HG03571 (cell line): Measurements from ENCODE around the gene KIAA0040.

Experiments used
- ATAC-seq: cut with Tn5 transposase; IDR thresholded peaks from one replicate; pipeline ENCODE4 v1.9.1; 2021; ENCODE audit not compliant: unreplicated experiment

KIAA0040 gene

GRCh38 chr1:175192630-175193526 lies at the start of gene KIAA0040:
Gene KIAA0040 (minus strand): TSS chr1:175192776. CDS start chr1:175161013, 31,763 bp downstream.
- ATAC-seq: peak; percentile 56

GRCh38 chr1:175237389-175237788 lies 44.8 kb upstream of the KIAA0040 start:
- ATAC-seq: no peak

GRCh38 chr1:175234639-175235038 lies 42.1 kb upstream of the KIAA0040 start:
- ATAC-seq: no peak

- ATAC-seq: no peak
Measured at GRCh38 chr1:175232335-175232734, 39.8 kb upstream of the KIAA0040 start.

GRCh38 chr1:175225805-175226129 lies 33.2 kb upstream of the KIAA0040 start:
- ATAC-seq: peak; percentile 18

GRCh38 chr1:175222296-175222938 lies 29.8 kb upstream of the KIAA0040 start:
- ATAC-seq: no peak

- ATAC-seq: no peak
Measured at GRCh38 chr1:175221557-175222175, 29.1 kb upstream of the KIAA0040 start.

GRCh38 chr1:175220853-175221556 lies 28.4 kb upstream of the KIAA0040 start:
- no peak for ATAC-seq

GRCh38 chr1:175219774-175220173 lies 27.2 kb upstream of the KIAA0040 start:
- ATAC-seq: no peak

- ATAC-seq: no peak
Measured at GRCh38 chr1:175218786-175219434, 26.3 kb upstream of the KIAA0040 start.

GRCh38 chr1:175217721-175218531 lies 25.4 kb upstream of the KIAA0040 start:
- ATAC-seq: no peak

- no peak for ATAC-seq
Measured at GRCh38 chr1:175216444-175216843, 23.9 kb upstream of the KIAA0040 start.

GRCh38 chr1:175211656-175212055 lies 19.1 kb upstream of the KIAA0040 start:
- ATAC-seq: no peak

- ATAC-seq: no peak
Measured at GRCh38 chr1:175210744-175211143, 18.2 kb upstream of the KIAA0040 start.

GRCh38 chr1:175209493-175209921 lies 16.9 kb upstream of the KIAA0040 start:
- no peak for ATAC-seq

- peak; percentile 77 for ATAC-seq
Measured at GRCh38 chr1:175208773-175209492, 16.4 kb upstream of the KIAA0040 start.

- ATAC-seq: no peak
Measured at GRCh38 chr1:175207971-175208370, 15.4 kb upstream of the KIAA0040 start.

- ATAC-seq: no peak
Measured at GRCh38 chr1:175206687-175207086, 14.1 kb upstream of the KIAA0040 start.

- ATAC-seq: peak; percentile 71
Measured at GRCh38 chr1:175204330-175204729, 11.8 kb upstream of the KIAA0040 start.
